CD4-positive, CD25-positive, alpha-beta regulatory T cell (primary cell): ENCODE data around the gene HES4. TPM values are rescaled to one million over a fixed set of nuclear protein-coding genes. Genes with fewer than 3 reads are reported as not detected.
A peak's percentile ranks its signal among the peaks of the same experiment; 100 is the strongest.
"Not testable (repeated sequence)": the region's sequence is repeated elsewhere in the genome, so short reads cannot be mapped to it uniquely, and the experiment has no call there.

Experiments
- ATAC-seq, 2 donors: fragments of 150-1000 bp; cut with Tn5 transposase; one replicate each; pipeline ENCODE4 v1.10.0; 2021; ENCODE audit warnings: low read depth in 2 of 2, moderate number of reproducible peaks in 2 of 2, moderate library complexity in 1 of 2
- DNase-seq, 3 donors: peaks; one replicate each; pipeline versions ENCODE4 v3.0.0 to v3.0.0-alpha.2; 2012 to 2022; ENCODE audit warnings: mixed read lengths in 1 of 3
- H3K27ac ChIP-seq: one replicate; pipeline ENCODE4 v1.7.0; 2013; ENCODE audit warnings: mild to moderate bottlenecking, low read length; ENCODE audit not compliant: insufficient read depth, poor library complexity, severe bottlenecking
- H3K27me3 ChIP-seq: one replicate; pipeline ENCODE4 v1.7.0; 2013; ENCODE audit warnings: low read length; ENCODE audit not compliant: control insufficient read depth, insufficient read depth
- H3K36me3 ChIP-seq: one replicate; pipeline ENCODE4 v1.7.0; 2013; ENCODE audit warnings: mild to moderate bottlenecking, low read length, moderate library complexity; ENCODE audit not compliant: control insufficient read depth, insufficient read depth
- H3K4me1 ChIP-seq: 2 replicates; pipeline ENCODE4 v1.7.0; 2013; ENCODE audit warnings: mild to moderate bottlenecking, low read length; ENCODE audit not compliant: insufficient read depth, control insufficient read depth, poor library complexity, severe bottlenecking
- H3K4me3 ChIP-seq: one replicate; pipeline ENCODE4 v1.7.0; 2013; ENCODE audit warnings: low read depth, mild to moderate bottlenecking, low read length, moderate library complexity
- H3K9me3 ChIP-seq, 2 experiments: 1 replicate in 1 of 2; 2 replicates in 1 of 2; pipeline ENCODE4 v1.7.0; 2013; ENCODE audit warnings: low read length in 2 of 2, mild to moderate bottlenecking in 1 of 2, moderate library complexity in 1 of 2; ENCODE audit not compliant: control insufficient read depth in 2 of 2
- H3K27ac Mint-ChIP-seq, 3 donors: one replicate each; pipeline ENCODE4 v1.8.0; 2020 to 2022; ENCODE audit warnings: mild to moderate bottlenecking in 3 of 3, mixed read lengths in 3 of 3, moderate library complexity in 2 of 3
- H3K27me3 Mint-ChIP-seq: one replicate; pipeline ENCODE4 v1.8.0; 2022; ENCODE audit warnings: mild to moderate bottlenecking, mixed read lengths
- H3K36me3 Mint-ChIP-seq: one replicate; pipeline ENCODE4 v1.8.0; 2020; ENCODE audit warnings: mixed read lengths
- H3K4me1 Mint-ChIP-seq, 4 donors: one replicate each; pipeline ENCODE4 v1.8.0; 2020 to 2022; ENCODE audit warnings: mixed read lengths in 4 of 4, mild to moderate bottlenecking in 1 of 4
- H3K4me3 Mint-ChIP-seq, 4 donors: one replicate each; pipeline ENCODE4 v1.8.0; 2020 to 2022; ENCODE audit warnings: mild to moderate bottlenecking in 4 of 4, mixed read lengths in 4 of 4, moderate library complexity in 3 of 4
- H3K9me3 Mint-ChIP-seq, 7 donors: one replicate each; pipeline ENCODE4 v1.8.0; 2020 to 2022; ENCODE audit warnings: mixed read lengths in 7 of 7, mild to moderate bottlenecking in 3 of 7, moderate library complexity in 2 of 7
- polyA plus RNA-seq, 4 donors: library from polyadenylated mRNA; unstranded; fragments of 300-500 nt; fragmentation: Illumina TruSeq; gene quantifications; one replicate each; pipeline ENCODE4 v1.2.3, GENCODE V29; 2021
- total RNA-seq: library from RNA; stranded (reverse); gene quantifications from one replicate; pipeline ENCODE4 v1.2.3, GENCODE V29; 2022

HES4 gene
- total and polyA plus RNA-seq, 5 donors from 2014 or later, result 0.21 to 25.9 (median 1.2) TPM; not detected in 1

DNA sequence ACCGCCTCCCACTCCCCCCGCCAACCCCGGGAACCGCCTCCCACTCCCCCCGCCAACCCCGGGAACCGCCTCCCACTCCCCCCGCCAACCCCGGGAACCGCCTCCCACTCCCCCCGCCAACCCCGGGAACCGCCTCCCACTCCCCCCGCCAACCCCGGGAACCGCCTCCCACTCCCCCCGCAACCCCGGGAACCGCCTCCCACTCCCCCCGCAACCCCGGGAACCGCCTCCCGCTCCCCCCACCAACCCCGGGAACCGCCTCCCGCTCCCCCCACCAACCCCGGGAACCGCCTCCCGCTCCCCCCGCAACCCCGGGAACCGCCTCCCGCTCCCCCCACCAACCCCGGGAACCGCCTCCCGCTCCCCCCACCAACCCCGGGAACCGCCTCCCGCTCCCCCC, 23.1 kb downstream of the HES4 start:
- H3K4me3 Mint-ChIP-seq, H3K9me3 Mint-ChIP-seq, DNase-seq, H3K4me1 ChIP-seq, H3K4me3 ChIP-seq, H3K36me3 Mint-ChIP-seq, H3K27ac ChIP-seq, H3K27me3 ChIP-seq, H3K27me3 Mint-ChIP-seq, ATAC-seq, H3K36me3 ChIP-seq, H3K27ac Mint-ChIP-seq, H3K9me3 ChIP-seq, H3K4me1 Mint-ChIP-seq: not testable (repeated sequence)

DNA sequence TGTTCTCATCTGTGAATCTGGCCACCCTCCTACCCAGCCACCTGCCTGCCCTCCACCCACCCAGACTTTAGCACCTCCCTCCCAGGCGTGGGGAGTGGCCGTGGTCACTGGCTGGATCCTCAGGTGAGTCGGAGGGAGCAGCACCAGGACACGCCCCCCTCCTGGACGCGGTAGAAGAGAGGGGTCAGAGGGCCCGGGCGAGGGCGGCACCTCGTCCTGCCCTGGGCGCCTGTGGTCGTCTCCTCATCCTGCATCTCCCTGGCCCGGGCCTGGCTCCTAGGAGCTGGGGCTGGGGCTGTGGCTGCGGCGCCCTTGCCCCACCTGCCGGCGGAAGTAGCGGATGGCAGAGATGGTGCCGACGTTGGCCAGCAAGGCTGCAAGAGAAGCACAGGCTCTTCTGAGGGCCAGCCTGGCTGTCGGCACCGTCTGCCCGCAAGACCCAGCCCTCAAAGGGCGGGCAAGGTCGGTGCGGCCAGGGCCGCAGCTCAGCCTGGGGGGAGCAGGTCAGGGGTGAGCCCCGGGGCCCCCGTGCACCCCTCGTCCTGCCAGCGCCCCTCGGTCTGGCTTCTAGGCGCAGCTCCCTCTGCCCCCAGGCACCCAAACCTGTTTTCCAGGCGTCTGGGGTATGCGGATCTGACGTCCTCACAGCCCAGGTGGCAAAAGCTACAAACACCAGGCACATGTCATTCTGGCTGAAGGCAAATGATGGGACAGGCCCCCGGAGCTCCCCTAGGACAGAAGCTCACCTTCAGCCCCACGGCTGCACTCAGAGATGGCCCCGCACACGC, 23.8 kb downstream of the HES4 start:
- H3K27me3 ChIP-seq, result no peaks in the 10 kb centered on the region
- peaks cover 7% of the 10 kb centered on the region for H3K27me3 Mint-ChIP-seq

DNA sequence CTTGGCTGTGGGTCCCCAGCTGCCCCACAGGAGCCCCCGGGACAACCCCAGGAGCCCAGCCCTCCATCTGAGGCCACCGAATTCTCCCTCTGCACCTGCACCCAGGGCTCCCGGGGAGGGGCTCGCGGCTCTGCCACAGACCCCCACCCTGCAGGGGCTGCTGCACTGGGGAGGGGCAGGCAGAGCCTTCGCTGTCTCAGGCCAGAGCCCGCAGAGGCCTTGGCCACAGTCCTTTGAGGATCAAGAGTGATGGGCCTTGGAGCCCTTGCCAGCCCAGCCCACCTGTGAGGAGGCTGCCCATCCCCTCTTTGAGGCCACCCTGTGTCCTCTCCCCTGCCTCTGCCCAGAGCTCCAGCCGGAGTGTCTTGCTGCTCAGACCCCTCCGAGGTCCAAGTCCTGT, 24.5 kb downstream of the HES4 start:
- Mint-ChIP-seq H3K9me3 (peaks cover 0 to 7% (median 0%) of the 10 kb centered on the region in 7 donors), H3K36me3 (no peaks in the 10 kb centered on the region), H3K27me3 (peaks cover 7% of the 10 kb centered on the region), H3K27ac (no peak overlapping the region), H3K4me1 (peaks cover 0 to 9% (median 0%) of the 10 kb centered on the region in 4 donors), H3K4me3 (peak overlapping the region in 2 of 4 donors; percentile 38 to 58)
- no peaks in the 10 kb centered on the region for H3K36me3 ChIP-seq
- ATAC-seq, result no peak
- H3K27me3 ChIP-seq, result no peaks in the 10 kb centered on the region
- H3K9me3 ChIP-seq, result no peaks in the 10 kb centered on the region
- DNase-seq, result no peak
- no peak overlapping the region for H3K27ac ChIP-seq
- peaks cover 8% of the 10 kb centered on the region for H3K4me1 ChIP-seq
- no peak overlapping the region for H3K4me3 ChIP-seq

More for the DNA sequence above, 23.8 kb downstream of the HES4 start:
- Mint-ChIP-seq H3K36me3 (no peaks in the 10 kb centered on the region), H3K27ac (no peak overlapping the region), H3K9me3 (peaks cover 0 to 7% (median 0%) of the 10 kb centered on the region in 7 donors), H3K4me1 (peaks cover 0 to 9% (median 0%) of the 10 kb centered on the region in 4 donors), H3K4me3 (peak overlapping the region in 2 of 4 donors; percentile 38 to 58)
- H3K9me3 ChIP-seq, result no peaks in the 10 kb centered on the region
- no peak overlapping the region for H3K27ac ChIP-seq
- H3K4me3 ChIP-seq, result no peak overlapping the region
- ATAC-seq (peak; percentile 71 to 84), DNase-seq (peak; percentile 32 to 73 (median 69))
- H3K36me3 ChIP-seq, result no peaks in the 10 kb centered on the region
- peaks cover 8% of the 10 kb centered on the region for H3K4me1 ChIP-seq

DNA sequence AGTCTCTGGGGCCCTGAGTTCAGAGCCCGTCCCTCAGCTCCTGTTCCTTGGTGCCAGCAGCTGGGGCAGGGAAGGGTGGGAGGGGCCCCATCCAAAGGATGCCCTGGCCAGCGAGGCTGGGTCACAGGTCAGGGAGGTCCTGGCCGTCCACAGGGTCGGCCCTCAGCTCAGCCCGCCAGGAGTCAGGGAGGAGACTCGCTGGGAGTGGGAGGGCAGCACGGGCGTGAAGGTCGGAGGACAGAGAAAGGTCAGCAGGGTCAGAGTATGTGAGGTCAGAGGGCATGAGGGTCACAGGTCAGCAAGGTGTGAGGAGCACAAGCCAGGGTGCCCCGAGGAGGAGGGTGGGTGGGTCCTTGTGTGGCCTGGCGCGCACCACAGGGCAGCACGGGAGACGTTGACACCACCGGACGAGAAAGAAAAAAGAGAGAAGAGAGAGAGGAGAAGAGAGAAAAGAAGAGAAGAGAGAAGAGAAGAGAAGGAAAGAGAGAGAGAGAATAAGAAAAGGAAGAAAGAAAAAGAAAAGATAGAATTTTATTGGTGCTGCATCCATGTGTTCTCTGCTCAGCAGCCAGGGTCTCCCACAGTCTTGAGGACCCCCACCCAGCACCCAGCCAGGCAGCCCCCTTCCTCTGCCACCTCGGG, 25.1 kb downstream of the HES4 start:
- peaks cover 0 to 6% (median 0%) of the 10 kb centered on the region in 7 donors for H3K9me3 Mint-ChIP-seq
- Histone ChIP-seq H3K27ac (no peak overlapping the region), H3K4me1 (peaks cover 8% of the 10 kb centered on the region), H3K9me3 (no peaks in the 10 kb centered on the region), H3K27me3 (no peaks in the 10 kb centered on the region), H3K4me3 (no peak overlapping the region), H3K36me3 (no peaks in the 10 kb centered on the region)
- H3K4me3 Mint-ChIP-seq, result peak overlapping the region in 1 of 4 donors; percentile 10
- ATAC-seq (no peak), DNase-seq (no peak)
- peaks cover 0 to 9% (median 0%) of the 10 kb centered on the region in 4 donors for H3K4me1 Mint-ChIP-seq
- H3K36me3 Mint-ChIP-seq, result no peaks in the 10 kb centered on the region
- H3K27me3 Mint-ChIP-seq, result peaks cover 7% of the 10 kb centered on the region
- no peak overlapping the region for H3K27ac Mint-ChIP-seq

DNA sequence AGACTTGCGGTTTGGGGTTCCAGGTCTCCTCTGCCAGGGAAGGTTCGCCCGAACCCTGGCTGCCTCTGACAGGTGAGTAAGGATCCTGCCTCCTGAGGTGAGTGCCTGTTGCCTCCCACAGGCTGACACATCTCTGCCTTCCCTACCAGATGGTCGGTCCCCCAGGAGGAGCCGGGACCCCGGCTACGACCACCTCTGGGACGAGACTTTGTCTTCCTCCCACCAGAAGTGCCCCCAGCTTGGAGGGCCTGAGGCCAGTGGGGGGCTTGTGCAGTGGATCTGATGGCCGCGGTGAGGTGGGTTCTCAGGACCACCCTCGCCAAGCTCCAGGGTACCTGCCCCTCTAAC, 25.6 kb downstream of the HES4 start:
- peaks cover 7% of the 10 kb centered on the region for H3K27me3 Mint-ChIP-seq
- H3K36me3 Mint-ChIP-seq, result no peaks in the 10 kb centered on the region
- no peak overlapping the region for H3K27ac ChIP-seq
- no peak overlapping the region for H3K4me3 Mint-ChIP-seq
- peaks cover 0 to 9% (median 0%) of the 10 kb centered on the region in 4 donors for H3K4me1 Mint-ChIP-seq
- H3K27me3 ChIP-seq, result no peaks in the 10 kb centered on the region
- H3K27ac Mint-ChIP-seq, result no peak overlapping the region
- no peak overlapping the region for H3K4me3 ChIP-seq
- DNase-seq (no peak), ATAC-seq (no peak)
- H3K4me1 ChIP-seq, result peaks cover 8% of the 10 kb centered on the region
- H3K9me3 Mint-ChIP-seq, result peaks cover 0 to 4% (median 0%) of the 10 kb centered on the region in 7 donors
- H3K36me3 ChIP-seq, result no peaks in the 10 kb centered on the region
- no peaks in the 10 kb centered on the region for H3K9me3 ChIP-seq

DNA sequence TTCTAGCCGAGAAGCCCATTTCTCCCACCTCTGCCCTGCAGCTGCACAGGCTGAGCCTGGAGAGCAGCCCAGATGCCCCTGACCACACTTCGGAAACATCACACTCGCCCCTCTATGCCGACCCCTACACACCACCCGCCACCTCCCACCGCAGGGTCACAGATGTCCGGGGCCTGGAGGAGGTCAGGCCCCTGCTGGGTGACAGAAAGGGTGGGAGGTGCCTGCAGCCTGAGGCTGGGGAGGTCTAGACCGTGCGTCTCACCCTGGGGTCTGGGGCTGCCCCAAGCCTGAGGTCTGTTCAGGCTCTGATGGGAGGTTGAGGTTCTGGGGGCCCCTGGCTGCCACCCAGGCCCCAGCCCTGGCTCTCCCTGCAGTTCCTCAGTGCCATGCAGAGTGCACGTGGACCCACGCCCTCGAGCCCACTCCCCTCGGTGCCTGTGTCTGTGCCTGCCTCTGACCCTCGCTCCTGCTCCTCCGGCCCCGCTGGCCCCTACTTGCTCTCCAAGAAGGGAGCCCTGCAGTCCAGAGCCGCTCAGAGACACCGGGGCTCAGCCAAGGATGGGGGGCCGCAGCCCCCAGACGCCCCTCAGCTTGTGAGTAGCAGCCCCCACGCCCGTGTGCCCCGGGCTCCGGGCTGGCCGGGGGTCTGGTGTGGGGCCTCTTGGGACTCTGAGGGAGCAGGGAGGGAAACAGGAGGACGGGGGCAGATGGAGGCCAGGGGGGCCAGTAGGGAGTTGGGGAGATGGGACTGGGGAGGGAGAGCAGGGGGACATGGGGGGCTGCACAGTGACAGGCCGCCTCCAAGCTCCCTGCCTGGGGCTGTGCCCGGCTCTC, 26.2 kb downstream of the HES4 start:
- no peak overlapping the region for H3K4me3 ChIP-seq
- Mint-ChIP-seq H3K27ac (peak overlapping the region in 1 of 3 donors; percentile 88), H3K36me3 (no peaks in the 10 kb centered on the region), H3K4me1 (peaks cover 0 to 9% (median 0%) of the 10 kb centered on the region in 4 donors), H3K27me3 (peaks cover 7% of the 10 kb centered on the region), H3K4me3 (no peak overlapping the region), H3K9me3 (peaks cover 0 to 4% (median 0%) of the 10 kb centered on the region in 7 donors)
- peaks cover 8% of the 10 kb centered on the region for H3K4me1 ChIP-seq
- H3K9me3 ChIP-seq, result no peaks in the 10 kb centered on the region
- H3K27ac ChIP-seq, result no peak overlapping the region
- DNase-seq (no peak), ATAC-seq (no peak)
- no peaks in the 10 kb centered on the region for H3K36me3 ChIP-seq
- no peaks in the 10 kb centered on the region for H3K27me3 ChIP-seq

DNA sequence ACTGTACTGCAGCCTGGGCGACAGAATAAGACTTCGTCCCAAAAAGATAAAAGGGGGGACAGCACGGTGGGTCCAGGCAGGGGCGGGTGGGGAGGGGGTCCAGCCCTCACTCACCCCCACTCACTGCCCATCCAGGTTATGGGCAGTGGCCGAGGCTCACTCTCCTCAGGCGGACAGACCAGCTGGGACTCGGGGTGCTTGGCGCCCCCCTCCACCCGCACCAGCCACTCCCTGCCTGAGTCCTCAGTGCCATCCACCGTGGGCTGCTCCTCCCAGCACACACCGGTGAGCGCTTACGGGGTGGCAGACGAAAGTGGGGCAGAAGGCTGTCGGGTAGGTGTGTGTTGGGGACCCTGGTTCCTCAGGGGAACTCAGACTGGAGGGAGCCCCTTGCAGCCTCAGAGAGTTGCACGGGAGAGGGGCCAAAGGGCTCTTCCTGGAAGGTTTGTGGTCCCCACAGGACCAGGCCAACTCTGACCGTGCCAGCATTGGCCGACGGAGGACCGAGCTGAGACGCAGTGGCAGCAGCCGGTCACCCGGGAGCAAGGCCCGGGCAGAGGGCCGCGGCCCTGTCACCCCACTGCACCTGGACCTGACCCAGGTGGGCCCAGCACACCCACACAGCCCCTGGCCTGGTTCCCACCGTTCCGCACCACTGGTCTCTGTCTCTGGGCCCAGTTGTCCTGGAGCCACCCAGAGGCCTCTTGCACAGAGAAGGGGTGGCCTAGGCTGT, 27.0 kb downstream of the HES4 start:
- Mint-ChIP-seq H3K4me3 (no peak overlapping the region), H3K27me3 (peaks cover 7% of the 10 kb centered on the region), H3K27ac (peak overlapping the region in 1 of 3 donors; percentile 88), H3K36me3 (no peaks in the 10 kb centered on the region), H3K4me1 (peaks cover 0 to 5% (median 0%) of the 10 kb centered on the region in 4 donors), H3K9me3 (no peaks in the 10 kb centered on the region)
- no peaks in the 10 kb centered on the region for H3K36me3 ChIP-seq
- H3K9me3 ChIP-seq, result no peaks in the 10 kb centered on the region
- no peak for DNase-seq
- H3K4me3 ChIP-seq, result no peak overlapping the region
- no peak overlapping the region for H3K27ac ChIP-seq
- no peaks in the 10 kb centered on the region for H3K27me3 ChIP-seq
- ATAC-seq, result no peak
- peaks cover 8% of the 10 kb centered on the region for H3K4me1 ChIP-seq
